ENCODE data around the gene GALNT15.

Gene GALNT15

DNA sequence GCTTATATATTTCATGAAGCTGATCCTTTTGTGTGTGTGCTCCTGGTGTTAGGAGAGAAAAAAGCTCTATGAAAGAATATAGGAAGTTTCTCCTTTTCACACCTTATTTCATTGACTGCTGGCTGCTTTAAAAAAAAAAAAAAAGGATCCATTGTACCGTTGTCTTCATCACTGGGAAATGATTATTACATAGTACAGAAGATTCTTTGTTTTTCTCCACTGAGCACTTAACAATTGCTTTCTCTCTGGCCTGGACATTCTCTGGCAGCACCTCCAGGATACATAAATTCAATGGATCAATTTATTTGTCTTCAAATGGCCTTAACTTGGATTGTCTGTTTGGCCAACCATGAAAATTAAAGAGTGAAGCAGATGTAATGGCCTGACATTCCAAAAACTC is 53.1 kb downstream of the GALNT15 start:
- no peak for DNase-seq (ENCODE audit: low spot score)

DNA sequence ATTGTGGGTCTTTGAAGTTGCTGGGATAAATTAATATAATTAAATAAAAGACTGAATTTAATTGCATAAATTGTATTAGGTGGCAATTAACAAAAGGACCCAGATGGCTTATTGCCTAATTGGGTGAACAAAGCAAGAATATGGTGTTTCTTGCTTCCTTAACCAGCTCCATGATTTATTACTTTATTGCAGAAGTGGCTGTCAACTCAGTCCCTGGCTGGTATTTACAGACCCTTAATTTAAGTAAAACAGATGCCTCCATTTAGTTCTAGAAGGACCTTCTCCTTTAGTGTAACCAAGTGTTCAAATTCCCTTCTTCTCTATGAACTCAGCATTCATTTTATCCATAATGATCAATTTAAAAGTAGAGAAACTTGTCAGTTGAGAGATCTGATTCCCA is 55.2 kb downstream of the GALNT15 start:
- DNase-seq (ENCODE audit: low spot score): no peak

DNA sequence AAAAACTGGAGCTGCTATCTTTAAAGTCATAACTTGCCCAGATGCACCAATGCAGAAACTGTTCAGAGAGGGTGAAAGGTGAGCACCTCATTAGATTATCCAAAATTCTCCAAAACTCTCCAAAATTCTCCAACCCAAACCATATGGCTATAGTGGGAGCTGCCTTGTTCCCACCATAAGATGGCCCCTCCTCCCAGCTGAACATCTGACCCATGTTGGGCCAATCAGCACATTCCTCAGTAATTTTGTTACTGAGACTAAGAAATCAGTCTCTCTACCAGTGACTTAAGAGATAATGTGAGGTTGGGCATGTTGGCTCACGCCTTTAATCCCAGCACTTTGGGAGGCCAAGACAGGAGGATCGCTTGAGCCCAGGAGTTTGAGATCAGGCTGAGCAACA is 57.5 kb downstream of the GALNT15 start:
- DNase-seq (ENCODE audit: low spot score): no peak

DNA sequence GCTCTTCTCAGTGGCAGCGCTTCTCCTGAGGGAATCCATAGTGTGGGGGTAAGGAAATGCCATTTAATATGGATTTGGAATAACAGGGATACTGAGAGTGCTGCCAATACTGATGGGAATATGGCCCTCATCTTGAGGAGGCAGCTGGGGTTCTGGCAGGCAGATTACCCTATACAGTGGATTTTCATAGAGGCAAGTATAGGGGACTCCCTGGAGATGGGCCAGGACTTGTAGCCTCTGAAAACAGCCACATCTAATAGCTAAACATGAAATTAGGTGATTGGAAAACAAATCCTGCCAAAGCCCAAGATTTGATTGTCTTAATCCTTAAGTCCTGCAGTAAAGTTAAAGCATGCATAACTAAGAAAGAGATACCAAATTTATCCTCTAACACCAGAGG is 59.3 kb downstream of the GALNT15 start:
- no peak for DNase-seq (ENCODE audit: low spot score)

DNA sequence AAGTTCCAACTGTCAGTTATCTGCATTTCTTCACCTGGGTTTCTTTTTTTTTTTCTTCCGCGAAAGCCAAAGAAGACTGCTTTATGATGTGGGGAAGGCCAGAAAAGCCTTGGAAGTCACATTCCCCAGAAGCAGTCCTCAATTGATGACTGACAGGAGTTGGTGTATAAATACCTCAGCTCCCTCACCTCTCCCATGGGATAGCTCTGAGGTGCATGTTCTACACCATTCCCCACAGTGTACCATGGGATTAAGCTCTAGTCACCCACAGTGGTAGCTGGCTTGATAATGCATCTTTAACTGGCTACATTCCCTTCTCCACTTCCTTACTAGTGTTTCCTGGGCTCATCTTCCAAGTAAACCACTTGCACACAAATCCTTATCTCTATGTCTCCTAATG is 59.8 kb downstream of the GALNT15 start:
- no peak for DNase-seq (ENCODE audit: low spot score)

DNA sequence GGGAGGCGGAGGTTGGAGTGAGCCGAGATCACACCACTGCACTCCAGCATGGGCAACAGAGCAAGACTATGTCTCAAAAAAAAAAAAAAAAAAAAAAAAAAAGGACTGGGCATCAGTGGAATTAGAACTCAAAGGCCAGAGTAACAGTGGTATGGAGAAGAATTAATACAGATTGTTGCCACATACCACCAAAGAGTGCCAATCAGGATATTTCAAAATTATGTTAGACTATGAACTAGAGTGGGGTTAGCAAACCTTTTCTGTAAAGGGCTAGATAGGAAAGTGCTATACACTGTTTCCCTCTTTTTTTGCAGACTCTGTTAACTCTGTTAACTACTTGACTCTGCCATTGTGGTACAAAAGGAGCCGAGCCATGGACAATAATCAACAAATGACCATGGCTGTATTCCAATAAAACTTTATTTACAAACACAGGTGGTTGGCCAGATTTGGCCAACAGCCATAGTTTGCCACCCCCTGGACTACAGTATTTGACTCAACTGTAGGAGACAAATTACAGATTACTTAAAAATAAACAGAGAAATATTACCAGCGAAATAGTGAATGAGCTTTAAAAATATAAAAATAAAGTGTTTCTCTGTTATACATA is 61.7 kb downstream of the GALNT15 start:
- no peak for DNase-seq (ENCODE audit: low spot score)

DNA sequence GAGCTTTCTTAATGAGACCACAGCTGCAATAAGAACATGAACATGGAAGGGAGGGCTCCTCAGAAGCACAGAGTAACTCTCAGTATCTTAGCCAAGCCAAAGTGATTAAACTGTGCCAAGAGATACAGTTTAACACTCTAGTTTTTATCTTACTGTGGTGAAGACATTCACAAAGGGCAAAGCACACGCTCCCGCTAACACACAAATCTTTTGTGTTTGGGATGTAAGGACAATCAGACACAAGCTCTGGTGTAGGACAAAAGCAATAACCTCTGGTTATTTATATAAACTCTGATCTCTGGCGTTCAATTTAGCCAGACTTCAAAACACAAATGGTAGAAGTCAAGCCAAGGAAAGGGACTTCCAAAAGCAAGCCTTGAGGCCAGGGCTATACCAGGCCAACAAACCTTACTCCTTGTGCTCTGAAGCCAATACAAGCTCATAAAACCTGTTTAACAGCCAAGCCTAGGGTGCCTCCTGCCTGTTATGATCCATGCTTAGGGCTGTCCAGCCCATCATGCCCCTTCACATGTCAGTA is 62.4 kb downstream of the GALNT15 start:
- no peak for DNase-seq (ENCODE audit: low spot score)

DNA sequence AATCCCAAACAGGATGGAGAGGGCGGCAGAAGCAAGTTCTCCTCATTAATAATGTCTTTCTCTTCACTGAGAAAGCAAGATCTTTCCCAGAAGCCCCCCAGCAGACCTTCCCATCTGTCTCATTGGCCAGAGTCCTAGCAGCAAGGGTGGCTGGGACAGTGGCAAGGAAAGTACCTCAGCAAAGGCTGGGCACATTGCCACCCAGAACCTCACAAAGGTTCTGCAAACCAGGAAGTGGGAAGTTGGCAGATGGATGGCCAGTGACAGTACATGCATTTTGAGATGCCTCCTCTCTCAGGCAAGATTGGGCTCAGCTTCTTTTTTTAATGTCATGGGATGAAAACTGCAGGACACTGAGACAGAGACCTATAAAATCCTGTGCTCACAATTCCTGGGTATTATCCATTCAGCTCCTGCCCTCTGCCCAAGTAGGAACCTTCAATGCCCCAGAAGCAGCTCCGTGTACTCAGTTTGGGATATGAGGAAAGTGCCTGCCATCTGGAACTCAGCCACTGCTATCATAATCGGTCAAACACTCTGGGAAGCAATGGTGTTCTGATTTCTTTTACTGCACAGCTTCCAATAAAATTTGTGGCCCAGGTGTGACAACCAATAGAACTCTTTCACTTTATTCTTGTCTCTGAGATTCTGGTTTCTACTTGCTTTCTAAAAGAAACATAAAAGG is 64.7 kb downstream of the GALNT15 start:
- no peak for DNase-seq (ENCODE audit: low spot score)

DNA sequence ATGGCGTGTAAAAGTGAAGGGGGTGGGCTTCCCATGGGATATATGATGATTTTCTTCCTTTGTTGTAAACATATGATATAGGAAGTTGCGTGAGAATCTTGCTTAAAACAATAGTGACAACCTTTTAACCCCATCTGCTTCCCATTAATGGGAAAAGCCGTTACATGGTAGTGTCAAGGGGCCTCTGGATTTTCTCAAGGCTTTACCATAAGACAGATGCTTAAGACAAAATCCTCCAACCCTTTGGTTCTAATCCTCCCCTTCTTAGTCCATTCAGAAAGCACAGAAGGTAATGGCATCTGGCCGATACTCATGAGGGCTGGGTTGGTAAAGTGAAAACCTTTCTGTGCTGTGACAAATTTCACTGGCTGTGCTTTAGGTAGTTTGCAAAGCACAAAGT is 65.3 kb downstream of the GALNT15 start:
- no peak for DNase-seq (ENCODE audit: low spot score)

DNA sequence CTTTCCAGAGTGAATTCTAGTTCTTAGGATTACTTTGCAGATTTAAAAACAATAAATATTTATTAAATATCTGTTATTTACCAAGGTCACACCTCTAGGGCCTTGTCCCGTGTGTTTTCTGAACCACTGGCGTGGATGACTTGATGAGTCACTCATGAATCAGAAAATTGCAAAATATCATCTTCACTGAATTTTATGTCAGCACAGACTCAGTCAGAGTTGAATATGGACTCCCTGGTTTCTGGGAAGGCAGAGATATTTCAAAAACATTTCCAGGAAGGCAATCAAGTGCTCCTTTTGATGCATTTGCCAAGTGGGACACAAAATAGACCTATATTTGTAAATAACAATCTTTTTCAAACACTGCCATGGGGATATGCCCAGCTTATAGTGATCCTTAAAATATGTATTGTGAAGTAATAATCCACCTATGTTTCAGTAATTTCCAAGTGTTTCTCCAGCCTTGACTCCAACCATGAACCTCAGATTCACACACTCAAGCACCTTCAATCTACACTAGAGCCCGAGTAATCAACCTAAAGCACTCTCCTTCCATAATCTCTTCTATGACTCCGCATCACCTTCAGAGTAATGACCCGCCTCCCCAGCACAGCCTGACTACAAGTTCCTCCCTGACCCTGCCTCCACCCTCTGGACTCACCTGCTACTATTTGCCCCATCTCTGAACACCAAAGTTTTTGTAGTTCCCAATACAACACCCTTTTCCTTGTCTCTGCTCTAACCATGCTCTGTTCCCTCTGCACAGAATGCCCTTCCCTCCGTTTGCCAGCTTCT is 65.9 kb downstream of the GALNT15 start:
- DNase-seq (ENCODE audit: low spot score): peak; percentile 67

DNA sequence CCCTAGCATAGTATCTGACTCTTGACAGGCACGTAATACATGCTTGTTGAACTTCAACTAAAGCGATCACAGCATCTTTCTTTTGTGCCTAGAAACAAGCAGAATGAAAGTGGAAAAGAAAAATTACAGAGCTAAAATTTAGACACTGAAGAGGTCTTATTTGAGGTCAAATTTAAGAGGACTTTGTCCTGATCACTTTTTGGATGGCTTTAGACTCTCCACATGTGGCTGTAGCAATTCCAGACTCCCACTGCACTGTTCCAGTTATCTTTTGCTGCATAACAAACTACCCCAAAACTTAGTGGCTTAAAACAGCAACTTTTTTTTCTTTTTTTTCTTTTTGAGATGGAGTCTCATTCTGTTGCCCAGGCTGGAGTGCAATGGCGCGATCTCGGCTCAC is 66.7 kb downstream of the GALNT15 start:
- no peak for DNase-seq (ENCODE audit: low spot score)

DNA sequence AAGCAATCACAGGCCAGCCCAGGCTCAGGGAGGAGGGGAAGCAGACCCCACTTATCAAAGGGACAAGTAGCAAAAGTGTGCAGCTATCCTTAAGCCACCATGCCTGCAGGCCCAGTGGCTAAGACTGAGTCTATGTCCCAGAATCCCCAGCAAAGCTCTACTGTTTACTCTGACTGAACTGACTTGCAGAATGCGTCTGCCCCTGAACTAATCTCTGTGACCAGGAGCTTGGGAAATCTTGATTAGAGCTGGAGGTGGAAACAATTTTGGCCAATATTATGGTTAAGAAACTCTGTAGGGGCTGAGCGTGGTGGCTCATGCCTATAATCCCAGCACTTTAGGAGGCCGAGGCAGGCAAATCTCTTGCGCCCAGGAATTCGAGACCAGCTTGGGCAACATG is 67.7 kb downstream of the GALNT15 start:
- no peak for DNase-seq (ENCODE audit: low spot score)

DNA sequence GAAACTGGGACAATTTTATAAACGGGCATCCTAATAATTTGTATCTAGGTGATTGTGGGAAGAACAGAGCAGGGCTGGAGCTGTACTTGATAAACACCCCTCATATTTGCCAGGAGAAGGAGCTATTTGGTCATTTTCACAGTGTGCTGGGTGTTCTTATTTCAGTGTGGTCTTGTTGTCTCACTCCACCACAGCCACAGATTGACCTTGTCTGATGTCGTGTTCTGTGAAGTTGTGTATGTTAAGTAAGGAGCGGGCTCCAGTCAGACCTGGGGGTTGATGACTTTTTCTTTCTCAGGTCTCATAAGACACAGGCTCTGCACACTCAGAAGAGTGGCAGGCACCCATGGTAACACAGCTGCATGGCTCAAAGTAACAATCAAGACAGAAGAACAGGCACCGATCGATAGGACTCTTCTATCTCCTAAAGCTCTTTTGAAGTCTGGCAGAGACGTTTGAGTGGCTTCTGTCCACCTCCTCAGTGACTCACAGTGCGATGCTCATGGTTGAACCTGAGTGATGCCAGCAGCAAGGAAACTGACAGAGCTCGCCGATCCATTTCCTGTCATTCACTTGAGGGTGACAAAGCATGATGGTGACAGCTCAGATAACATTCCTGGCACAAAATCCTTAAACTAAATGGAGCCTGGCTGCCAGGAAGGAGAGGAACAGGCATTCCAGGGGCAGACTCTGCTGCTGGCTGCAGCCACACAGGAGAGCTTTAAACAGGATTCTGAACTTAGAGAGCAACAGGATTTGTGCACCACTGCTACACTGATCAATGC is 69.4 kb downstream of the GALNT15 start:
- DNase-seq (ENCODE audit: low spot score): no peak

DNA sequence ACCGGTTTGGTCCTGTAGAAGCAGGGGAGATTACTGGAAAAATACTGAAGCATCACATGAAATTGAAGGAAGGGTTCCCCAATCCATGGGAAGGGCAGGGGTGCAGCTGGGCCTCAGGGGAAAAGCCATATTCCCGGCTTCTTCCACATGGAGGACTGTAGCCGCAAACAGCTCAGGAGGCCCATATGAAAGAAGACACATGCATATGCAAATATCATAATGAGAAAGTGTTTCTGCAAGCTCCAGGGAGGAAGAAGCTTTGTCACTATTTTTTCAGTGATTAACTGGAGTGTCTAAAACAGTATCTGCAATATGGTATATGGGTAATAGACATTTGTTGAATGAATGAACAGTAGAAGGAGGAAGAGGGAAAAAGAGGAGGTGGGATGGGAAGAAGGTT is 71.1 kb downstream of the GALNT15 start:
- DNase-seq (ENCODE audit: low spot score): no peak

DNA sequence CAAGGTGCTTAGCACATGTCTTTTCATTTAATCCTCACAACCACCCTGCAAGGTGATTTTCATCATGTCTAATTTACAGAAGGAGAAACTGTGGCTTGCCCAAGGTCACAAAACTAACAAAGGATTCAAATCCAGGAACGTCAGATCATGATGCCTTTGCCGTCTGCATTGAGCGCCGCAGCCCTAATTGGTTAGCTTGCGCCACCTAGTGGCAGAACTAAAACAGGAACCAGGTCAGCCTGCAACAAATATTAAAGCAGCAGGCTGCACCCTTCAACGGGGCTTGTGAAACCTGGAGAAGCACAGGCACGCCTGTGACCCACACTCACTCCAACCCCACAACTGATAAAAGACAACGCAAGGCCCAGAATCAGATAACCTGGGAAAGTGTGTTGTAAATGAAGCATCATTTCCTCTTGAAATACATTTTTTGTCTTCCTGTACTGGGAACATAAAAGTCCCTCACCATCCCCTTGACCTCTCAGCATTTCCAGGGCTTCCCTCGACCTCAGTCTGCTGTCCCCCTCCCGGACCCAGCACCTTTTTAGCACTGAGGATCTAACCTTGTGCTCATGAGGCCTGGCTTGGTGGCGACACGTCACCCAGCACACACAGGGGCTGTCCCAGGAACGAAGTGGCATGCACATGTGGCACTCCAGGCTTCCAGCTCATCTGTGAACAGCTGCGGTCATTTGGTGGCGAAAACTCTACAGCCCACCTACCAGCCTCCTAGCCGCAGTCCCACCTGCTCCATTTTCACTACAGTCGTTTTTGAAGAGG is 73.0 kb downstream of the GALNT15 start:
- DNase-seq (ENCODE audit: low spot score): peak; percentile 72

DNA sequence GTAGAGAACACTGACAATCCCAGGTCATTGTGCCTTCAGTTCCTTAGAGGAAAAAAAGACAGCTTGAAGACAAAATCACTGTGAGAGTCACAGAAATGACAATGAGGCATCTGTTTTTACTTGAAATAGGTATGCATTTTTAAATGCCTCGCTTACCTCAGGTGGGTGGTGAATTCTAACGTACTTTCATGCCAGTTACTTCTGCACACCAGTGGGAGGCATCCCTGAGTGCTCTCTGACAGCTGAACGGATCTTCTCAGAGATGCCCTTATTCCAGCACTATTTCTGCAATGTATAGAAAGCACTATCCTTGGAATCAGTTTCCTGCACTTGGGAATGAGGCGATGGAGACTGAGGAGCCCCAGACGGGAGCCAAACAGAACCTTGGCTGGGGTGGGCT is 74.1 kb downstream of the GALNT15 start:
- no peak for DNase-seq (ENCODE audit: low spot score)

DNA sequence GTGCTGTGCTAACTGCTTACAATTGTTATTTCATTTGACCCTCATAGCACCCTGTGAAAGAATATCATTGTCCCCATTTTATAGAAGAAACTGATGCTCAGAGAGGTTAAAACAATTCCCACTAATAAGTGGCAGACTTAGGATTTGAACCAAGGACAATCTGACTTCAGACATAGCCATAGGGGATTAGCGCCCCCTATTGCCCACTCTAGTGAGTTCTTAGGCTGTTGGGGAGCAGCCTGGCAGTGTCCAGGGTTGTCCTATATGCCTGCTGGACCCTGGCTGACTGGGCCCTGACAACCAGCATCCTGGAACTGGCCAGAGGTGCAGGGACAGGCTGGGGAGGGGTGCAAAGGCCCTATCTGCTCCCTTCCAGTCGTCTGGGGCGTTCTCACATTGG is 74.9 kb downstream of the GALNT15 start:
- peak; percentile 25 for DNase-seq (ENCODE audit: low spot score)

DNA sequence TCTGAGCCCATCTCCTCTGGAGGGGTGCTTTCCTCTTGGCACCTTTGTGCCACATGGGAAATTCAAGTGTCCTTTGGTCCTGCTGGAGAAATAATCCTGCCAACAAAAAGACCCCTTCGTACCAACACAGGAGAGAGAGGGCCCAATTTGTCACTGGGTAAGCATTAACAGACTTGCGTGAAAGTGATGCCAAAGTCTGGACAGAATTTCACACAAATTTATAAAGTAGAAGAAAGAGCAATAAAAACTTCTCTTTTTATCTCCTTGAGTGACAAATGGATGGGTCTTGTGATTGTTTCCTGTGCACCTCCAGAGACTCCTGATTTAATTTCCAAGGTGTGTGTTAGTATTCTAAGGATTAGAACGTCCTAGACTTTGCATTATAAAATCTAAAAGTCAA is 75.4 kb downstream of the GALNT15 start:
- no peak for DNase-seq (ENCODE audit: low spot score)

DNA sequence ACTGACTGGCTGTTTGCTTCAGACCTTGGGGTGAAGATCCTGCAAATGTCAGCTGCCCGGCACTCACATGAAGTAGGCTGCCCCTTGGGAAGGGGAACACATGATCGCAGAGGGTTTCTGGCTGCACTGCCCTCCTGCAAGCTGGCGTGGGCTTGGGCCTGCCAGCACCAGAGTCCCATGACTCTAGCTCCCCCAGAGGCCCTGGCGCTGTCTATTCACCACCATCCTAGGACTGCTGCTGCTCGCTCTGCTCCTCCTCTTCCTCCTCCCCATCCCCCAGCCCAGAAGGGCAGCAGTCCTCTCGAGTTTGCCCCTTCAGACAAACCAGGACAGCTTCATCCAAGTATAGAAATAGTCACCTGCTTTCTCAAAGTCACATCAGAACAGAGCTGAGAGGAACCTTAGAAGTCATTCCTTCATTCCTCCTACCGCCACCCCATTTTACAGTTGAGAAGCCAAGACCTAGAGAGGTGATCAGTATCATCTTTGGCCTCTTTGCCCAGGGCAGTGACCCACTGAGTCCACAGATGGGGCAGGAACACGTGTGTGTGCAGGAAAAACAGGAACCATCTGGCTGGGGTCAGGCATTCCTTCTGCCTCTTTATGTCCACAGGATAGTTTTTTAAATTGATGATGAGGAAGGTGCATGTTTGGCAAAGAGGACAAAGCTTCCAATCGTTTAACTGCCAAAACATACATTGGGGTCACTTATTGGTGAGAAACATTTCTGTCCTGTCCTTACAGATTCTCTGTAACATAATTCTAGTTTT is 77.0 kb downstream of the GALNT15 start:
- no peak for DNase-seq (ENCODE audit: low spot score)

DNA sequence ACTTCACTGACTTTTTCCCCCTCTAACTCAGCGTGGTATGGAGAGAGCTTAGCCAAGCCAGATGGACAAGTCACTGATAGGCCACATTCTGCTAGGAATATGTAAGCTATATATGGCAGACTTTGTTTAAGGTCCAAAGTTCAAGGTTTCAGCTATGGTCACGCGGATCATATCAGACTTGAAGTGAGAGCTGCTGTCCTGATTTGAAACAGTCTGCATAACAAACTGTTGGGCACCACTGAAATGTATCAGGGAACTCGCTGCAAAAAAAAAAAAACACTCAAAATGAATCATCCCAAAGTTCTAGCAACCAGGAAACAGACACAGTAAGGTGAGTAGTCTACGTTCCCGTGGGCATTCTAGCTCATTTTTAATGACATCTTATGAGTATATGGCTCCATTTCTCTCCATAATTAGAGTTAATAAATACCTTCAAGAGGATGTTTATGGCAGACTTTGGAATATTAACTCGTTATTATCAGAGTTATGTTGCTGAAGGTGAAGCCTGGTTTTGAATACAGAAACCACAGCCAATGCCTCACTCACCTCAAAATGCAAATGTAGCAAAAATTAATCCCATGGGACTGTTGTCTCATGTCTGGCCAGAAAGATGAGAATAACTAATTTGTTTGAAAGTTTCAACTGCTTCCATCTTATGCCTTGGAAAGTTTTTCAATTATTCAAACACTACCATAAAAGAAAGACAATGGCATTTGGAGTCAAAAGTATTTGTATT is 77.9 kb downstream of the GALNT15 start:
- DNase-seq (ENCODE audit: low spot score): no peak
